Measurements from ENCODE around the gene MMP24.

GRCh38 chr20:35284267-35284991, 57.9 kb downstream of the MMP24 start, which contains the start of gene EIF6:
- TF ChIP-seq, protein P1, sequence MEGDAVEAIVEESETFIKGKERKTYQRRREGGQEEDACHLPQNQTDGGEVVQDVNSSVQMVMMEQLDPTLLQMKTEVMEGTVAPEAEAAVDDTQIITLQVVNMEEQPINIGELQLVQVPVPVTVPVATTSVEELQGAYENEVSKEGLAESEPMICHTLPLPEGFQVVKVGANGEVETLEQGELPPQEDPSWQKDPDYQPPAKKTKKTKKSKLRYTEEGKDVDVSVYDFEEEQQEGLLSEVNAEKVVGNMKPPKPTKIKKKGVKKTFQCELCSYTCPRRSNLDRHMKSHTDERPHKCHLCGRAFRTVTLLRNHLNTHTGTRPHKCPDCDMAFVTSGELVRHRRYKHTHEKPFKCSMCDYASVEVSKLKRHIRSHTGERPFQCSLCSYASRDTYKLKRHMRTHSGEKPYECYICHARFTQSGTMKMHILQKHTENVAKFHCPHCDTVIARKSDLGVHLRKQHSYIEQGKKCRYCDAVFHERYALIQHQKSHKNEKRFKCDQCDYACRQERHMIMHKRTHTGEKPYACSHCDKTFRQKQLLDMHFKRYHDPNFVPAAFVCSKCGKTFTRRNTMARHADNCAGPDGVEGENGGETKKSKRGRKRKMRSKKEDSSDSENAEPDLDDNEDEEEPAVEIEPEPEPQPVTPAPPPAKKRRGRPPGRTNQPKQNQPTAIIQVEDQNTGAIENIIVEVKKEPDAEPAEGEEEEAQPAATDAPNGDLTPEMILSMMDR (IDR thresholded peaks at IDR 0.05; ENCODE audit: insufficient read depth, low read depth, low read length): no peak
- TF ChIP-seq EZH2 (IDR thresholded peaks at IDR 0.05; ENCODE audit: insufficient read depth, low read length): no peak
